Stimulated activated CD8-positive, alpha-beta memory T cell treated with anti-CD3 and anti-CD28 coated beads, Interleukin-4, amount 100 ng/mL, for 4 hours (primary cell): ENCODE measurements around the gene PRKD2.
"Not testable (repeated sequence)": the region's sequence is repeated elsewhere in the genome, so short reads cannot be mapped to it uniquely, and the experiment has no call there.

Experiments
- DNase-seq, 2 donors: peaks; one replicate each; pipeline ENCODE4 v3.0.0-alpha.2; 2020; ENCODE audit warnings: low read depth in 2 of 2, low spot score in 1 of 2

PRKD2 gene

DNA sequence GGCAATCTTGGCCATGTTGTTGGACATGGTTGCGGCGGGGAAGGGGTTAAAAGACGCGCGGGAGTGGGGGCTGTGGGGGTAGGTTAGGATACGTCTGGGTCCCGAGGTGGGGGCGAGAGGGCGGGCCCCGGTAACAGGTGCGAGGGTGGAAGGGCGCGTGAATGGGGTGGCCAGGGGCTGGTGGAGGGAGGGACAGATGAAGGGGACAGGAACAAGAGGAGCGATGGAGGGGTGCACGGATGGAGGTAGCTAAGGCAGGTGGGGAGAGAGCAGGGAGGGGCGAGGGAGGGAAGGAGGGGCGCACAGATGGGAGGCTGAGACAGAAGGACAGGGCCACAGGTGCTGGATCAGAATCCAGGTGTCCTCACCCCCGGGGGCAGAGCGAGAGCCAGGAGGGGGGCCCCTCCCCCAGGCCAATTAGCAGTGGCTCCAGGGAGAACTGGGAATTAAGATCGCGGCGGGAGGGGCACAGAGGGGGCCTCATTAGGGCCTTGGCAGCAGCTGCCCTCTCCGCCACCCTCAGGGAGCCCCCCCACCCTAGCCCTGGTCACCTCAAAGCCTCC is 82.2 kb downstream of the PRKD2 start:
- no peak for DNase-seq

DNA sequence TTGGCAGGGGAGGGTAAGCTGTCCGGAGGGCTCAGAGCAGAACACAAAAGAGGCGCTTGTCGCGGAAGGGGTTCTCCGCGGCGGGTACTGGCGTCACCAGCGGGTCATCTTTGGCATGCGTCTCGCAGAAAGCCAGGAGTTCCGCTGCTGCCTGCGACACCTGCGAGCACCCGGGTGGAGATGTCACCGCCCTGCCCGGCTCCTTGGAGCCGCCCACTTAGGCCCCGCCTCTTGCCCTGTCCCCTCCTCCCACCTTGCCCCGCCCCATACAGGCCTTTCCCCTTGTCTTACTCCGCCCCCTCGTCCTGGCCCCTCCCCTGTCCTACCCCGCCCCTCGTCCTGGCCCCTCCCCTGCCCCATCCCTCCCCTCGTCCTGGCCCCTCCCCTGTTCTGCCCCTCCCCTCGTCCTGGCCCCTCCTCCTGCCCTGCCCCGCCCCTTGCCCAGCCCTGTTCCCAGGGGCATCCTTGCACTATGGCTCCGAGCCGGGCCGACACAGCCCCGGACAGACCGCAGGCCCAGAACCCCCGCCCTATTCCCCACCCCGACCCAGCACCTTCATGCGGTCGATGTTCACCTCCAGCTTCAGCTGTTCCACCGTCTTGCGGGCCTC is 82.8 kb downstream of the PRKD2 start:
- peak; percentile 77 to 86 for DNase-seq

DNA sequence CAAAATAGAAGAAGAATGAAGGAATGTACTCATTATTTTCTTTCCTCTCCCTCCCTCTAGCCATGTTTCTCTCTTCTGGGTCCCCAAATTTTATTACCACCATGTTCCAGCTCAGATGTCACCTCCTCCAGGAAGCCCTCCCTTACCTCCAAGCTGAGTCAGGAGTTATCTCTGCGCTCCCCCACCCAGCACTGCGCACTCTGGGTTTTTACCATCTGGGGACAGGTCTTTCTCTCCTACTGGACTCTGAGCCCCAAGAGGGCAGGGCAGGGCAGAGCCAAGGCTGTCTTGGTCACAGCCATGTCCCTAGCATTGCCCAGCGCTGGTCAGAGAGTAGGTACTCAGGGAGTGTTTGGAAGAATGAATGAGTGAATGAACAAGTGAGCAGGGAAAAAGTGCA is 83.8 kb downstream of the PRKD2 start:
- DNase-seq = no peak

DNA sequence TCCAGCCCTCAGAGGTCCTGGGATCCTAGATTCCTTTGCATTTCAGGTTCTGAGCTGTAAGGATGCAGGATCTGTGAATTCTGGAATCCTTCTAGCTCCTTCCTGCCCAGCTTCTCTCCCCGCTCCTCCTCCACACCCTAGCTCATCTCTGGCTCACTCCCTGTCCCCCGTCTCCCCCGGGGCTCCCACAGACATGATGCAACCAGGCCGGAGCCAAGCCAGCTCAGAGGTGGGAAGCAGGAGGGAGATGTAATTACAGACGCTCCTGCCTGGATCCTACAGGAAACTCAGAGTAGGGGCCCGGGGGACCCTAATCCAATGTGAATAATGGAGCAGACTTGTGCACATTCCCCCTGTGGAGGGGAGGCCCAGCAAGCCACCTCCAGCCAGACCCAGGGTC is 85.4 kb downstream of the PRKD2 start:
- DNase-seq = no peak

DNA sequence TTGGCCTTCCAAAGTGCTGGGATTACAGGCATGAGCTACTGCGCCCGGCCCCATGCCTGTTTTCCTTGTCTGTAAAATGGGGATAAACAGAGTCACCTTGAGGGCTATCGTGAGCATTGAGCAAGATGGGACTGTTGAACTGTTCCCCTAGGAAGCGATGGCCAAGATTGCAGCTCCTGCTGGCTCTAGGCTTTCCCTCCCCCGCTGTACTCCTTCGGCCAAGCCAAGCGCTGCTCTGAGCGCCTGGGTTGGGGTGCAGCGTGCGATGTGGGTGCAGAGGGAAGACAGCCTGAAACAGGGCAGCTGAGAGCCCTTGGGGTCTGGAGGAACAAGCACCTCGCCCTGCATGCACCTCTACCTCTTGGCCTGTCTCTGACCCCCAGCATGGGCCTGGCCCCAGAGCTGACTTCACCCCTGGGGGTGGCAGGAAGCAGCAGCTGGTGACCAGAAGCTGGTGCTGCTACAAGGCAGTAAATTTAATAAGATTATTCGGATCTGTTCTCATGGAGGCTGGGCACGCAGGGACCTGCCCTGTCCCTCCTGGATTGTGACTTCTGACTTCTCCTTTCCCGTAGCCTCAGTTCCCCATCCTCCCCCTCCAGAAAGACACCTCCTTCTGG is 86.2 kb downstream of the PRKD2 start:
- DNase-seq = no peak

DNA sequence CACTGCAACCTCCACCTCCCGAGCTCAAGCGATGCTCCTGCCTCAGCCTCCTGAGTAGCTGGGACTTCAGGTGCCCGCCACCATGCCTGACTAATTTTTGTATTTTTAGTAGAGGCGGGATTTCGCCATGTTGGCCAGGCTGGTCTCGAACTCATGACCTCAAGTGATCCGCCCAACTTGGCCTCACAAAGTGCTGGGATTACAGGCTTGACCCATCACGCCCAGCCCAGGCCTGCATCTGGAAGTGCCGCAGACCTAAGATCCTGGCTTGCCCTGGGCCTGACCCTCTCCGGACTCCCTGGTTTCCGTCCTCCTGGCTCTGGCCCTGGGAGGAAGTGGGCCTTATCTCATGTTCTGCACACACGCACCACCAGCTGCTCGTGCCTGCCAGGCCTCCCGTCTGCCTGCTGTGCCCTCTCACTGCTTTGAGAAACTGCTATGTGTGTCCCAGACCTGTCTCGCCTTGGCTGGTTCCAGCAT is 87.3 kb downstream of the PRKD2 start:
- DNase-seq = no peak

DNA sequence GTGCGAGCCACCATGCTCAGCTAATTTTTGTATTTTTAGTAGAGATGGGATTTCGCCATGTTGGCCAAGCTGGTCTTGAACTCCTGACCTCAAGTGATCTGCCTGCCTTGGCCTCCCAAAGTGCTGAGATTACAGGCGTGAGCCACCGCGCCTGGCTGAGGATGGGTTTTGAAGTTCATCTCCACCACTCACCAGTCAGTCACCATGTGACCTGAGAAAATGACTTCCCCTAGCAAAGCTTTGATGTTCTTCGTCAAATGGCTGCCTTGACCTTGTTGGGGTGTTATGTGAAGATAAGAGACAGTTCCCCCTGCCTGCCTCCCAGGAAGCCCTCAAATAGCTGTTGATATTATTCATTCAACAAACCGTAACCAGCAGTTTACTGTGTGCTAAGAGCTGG is 87.9 kb downstream of the PRKD2 start:
- not testable (repeated sequence) for DNase-seq

DNA sequence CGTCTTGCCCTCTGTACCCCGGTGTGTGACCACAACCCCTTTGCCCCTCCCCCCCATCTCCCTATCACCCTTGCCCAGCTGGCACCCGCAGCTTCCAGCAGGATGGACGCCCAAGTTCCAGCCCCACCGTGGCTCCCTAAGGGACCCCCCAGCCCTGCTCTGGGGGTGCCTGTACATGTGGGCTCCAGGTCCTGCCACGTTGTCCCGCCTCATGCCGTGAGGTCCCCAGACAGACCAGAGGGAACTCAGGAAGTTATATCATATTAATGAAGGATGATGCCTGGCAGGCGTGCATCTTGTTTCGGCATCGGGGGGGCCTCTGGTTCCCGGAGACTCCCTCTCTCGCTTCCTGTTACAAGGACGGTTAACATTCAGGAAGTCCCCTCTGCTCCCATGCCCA is 90.5 kb downstream of the PRKD2 start:
- no peak for DNase-seq

DNA sequence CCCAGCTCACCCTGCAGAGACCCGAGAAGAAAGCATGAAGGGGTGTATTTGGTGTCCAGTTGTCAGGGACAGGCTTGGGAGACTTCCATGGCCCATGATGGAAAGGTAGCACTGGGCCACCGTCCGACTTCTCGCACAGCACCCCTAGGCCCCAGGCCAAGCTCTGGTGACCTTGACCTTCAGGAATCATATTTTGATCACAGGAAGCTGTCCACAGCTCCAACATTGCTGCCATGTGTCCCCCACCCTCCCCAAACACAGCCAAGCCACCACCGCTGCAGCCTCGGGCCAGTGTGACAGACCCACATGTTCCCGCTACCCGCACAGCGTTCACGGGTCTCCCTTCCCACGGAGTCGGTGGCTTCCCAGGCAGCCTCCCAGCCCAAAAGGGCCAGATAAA is 91.2 kb downstream of the PRKD2 start:
- no peak for DNase-seq

DNA sequence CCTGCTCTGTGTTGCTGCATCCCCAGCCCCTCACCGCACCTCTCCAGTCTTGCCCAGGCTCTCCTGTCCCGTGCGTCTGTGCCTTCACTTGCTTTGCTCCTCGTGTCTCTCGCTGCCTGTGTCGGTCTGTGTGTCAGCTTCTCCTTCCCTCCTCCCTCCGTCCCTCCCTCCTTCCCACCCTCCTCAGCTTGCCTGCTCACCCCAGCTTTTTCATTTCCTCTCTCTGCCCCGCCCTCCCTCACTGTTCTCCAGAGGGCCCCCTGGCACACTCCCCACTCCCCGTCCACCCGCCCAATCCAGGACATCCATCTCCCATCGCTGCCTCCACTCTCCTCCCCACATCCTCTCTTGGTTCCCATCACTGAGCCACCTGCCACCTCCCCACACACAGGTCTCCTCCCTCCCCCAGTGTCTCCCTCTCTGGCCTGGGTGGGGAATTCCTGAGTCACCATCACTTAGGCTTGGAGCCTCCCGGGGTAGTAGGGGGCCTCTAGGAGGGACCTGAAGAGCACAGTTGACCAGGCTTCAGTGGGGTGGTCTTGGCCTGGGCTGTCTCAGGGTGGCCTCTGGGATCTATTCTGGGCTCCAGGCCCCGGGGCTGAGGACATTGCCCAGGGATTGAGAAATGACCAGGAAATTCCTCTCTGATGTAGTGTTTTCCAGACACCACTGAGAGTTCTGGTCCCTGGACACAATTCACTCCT is 91.8 kb downstream of the PRKD2 start, which contains the start of gene PTGIR:
TSS of gene PTGIR (minus strand) at position 132 of the 704 bp plus-strand sequence. CDS start 864 bp downstream, outside the sequence.
- no peak for DNase-seq
